Hepatocyte (in vitro differentiated cells): ENCODE measurements around the gene ITPK1.

ENCODE experiments used
- CTCF ChIP-seq: fragments of 200-600 bp; sonication (generic); IDR thresholded peaks from 2 replicates; pipeline ENCODE4 v1.5.1; 2016; ENCODE audit warnings: antibody characterized with exemption, mild to moderate bottlenecking; ENCODE audit not compliant: poor library complexity
- EZH2phosphoT487 ChIP-seq: fragments of 200-600 bp; sonication (generic); IDR thresholded peaks from one replicate; pipeline ENCODE4 v1.6.1; 2018; ENCODE audit warnings: antibody characterized with exemption, mild to moderate bottlenecking, low read depth, moderate library complexity; ENCODE audit not compliant: unreplicated experiment, severe bottlenecking

GRCh38 chr14:92925446-92925845 is 190.3 kb downstream of the ITPK1 start:
- TF ChIP-seq EZH2phosphoT487 (no peak), CTCF (no peak)
